ENCODE measurements around the gene SLC34A2.

The SLC34A2 gene

GRCh38 chr4:25727711-25728493, 72.3 kb downstream of the SLC34A2 start:
- DNase-seq (ENCODE audit: low read depth): no peak

Measured in stimulated activated CD8-positive, alpha-beta memory T cell treated with anti-CD3 and anti-CD28 coated beads, Interleukin-12 subunit alpha, Interleukin-12 subunit beta, amount 100 ng/mL, for 1 hour (primary cell).